RPMI7951 (cell line): Measurements from ENCODE around the gene PBX2. TPM values are rescaled to one million over a fixed set of nuclear protein-coding genes. Genes with fewer than 3 reads are reported as not detected.
A peak's percentile ranks its signal among the peaks of the same experiment; 100 is the strongest.

Experiments
- DNase-seq: peaks from one replicate; pipeline ENCODE4 v3.0.0-alpha.2; 2012; ENCODE audit warnings: low read depth
- total RNA-seq: library from RNA; depleted of rRNA; stranded (reverse); fragments of >200 nt; shearing (Covaris generic); gene quantifications from 2 replicates; pipeline ENCODE4 v1.2.3, GENCODE V29; 2014

The PBX2 gene
- total RNA-seq, 1 experiment from 2014 or later: 15.7 TPM

- DNase-seq: no peak
Observed at GRCh38 chr6:32173051-32173727, 16.8 kb downstream of the PBX2 start.

GRCh38 chr6:32171234-32171633, 18.8 kb downstream of the PBX2 start:
- DNase-seq: no peak

GRCh38 chr6:32170294-32170693, 19.7 kb downstream of the PBX2 start:
- peak; percentile 33 for DNase-seq

- DNase-seq: peak; percentile 26
Observed at GRCh38 chr6:32168807-32169591, 21.0 kb downstream of the PBX2 start.

- no peak for DNase-seq
Observed at GRCh38 chr6:32168350-32168749, 21.7 kb downstream of the PBX2 start.

- no peak for DNase-seq
Observed at GRCh38 chr6:32167761-32168262, 22.2 kb downstream of the PBX2 start.

- no peak for DNase-seq
Observed at GRCh38 chr6:32167154-32167760, 22.7 kb downstream of the PBX2 start.

- DNase-seq: no peak
Observed at GRCh38 chr6:32166411-32167061, 23.5 kb downstream of the PBX2 start.

- no peak for DNase-seq
Observed at GRCh38 chr6:32164295-32164694, 25.7 kb downstream of the PBX2 start, which contains the start of gene EGFL8. TSS of gene EGFL8 (plus strand) at chr6:32164595. CDS start at chr6:32166166, 1,571 bp downstream.

GRCh38 chr6:32163559-32164258, 26.3 kb downstream of the PBX2 start:
- peak; percentile 53 for DNase-seq

- DNase-seq: no peak
Observed at GRCh38 chr6:32158052-32158451, 31.9 kb downstream of the PBX2 start.

GRCh38 chr6:32156891-32157290, 33.1 kb downstream of the PBX2 start:
- no peak for DNase-seq

GRCh38 chr6:32154514-32155161, 35.4 kb downstream of the PBX2 start:
- peak; percentile 58 for DNase-seq

GRCh38 chr6:32153564-32154513, 36.2 kb downstream of the PBX2 start, which contains the start of gene PPT2:
TSS of gene PPT2 (plus strand) at chr6:32154141. CDS start at chr6:32154595, 454 bp downstream.
- peak; percentile 93 for DNase-seq

GRCh38 chr6:32152769-32153563, 37.0 kb downstream of the PBX2 start:
- peak; percentile 57 for DNase-seq

GRCh38 chr6:32151863-32152768, 37.9 kb downstream of the PBX2 start, which contains the start of gene PRRT1:
TSS of gene PRRT1 (minus strand) at chr6:32151939. CDS start at chr6:32151827, 112 bp downstream.
- DNase-seq: no peak

GRCh38 chr6:32151181-32151862, 38.7 kb downstream of the PBX2 start:
- DNase-seq: no peak
